Omental fat pad (tissue), 4 donors: ENCODE measurements around the gene C20orf141. TPM values are rescaled to one million over a fixed set of nuclear protein-coding genes. Genes with fewer than 3 reads are reported as not detected.
"Not testable (repeated sequence)": the region's sequence is repeated elsewhere in the genome, so short reads cannot be mapped to it uniquely, and the experiment has no call there.

Source experiments
- ATAC-seq: fragments of 150-250 bp; one replicate; pipeline ENCODE4 v1.9.1; 2016; ENCODE audit warnings: mild to moderate bottlenecking, moderate library complexity; ENCODE audit not compliant: low FRiP score
- DNase-seq: peaks from one replicate; pipeline ENCODE4 v3.0.0-alpha.2; 2019; ENCODE audit warnings: low spot score
- total RNA-seq, 4 donors: library from RNA; depleted of rRNA; stranded (reverse); fragments of >200 nt; gene quantifications; one replicate each; pipeline ENCODE4 v1.1.0, GENCODE V29; 2016
- TF ChIP-seq, protein P1 (sequence below), 3 donors: fragments of 450-650 bp; IDR thresholded peaks; one replicate each; pipeline ENCODE4 v1.5.1; 2016 to 2017; ENCODE audit warnings: antibody characterized with exemption in 3 of 3, mild to moderate bottlenecking in 3 of 3, moderate library complexity in 2 of 3

The C20orf141 gene, protein sequence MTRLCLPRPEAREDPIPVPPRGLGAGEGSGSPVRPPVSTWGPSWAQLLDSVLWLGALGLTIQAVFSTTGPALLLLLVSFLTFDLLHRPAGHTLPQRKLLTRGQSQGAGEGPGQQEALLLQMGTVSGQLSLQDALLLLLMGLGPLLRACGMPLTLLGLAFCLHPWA
- total RNA-seq: 1 to 10 TPM in 2 of 4 donors, not detected in 2; 1.2 to 1.4 TPM

DNA sequence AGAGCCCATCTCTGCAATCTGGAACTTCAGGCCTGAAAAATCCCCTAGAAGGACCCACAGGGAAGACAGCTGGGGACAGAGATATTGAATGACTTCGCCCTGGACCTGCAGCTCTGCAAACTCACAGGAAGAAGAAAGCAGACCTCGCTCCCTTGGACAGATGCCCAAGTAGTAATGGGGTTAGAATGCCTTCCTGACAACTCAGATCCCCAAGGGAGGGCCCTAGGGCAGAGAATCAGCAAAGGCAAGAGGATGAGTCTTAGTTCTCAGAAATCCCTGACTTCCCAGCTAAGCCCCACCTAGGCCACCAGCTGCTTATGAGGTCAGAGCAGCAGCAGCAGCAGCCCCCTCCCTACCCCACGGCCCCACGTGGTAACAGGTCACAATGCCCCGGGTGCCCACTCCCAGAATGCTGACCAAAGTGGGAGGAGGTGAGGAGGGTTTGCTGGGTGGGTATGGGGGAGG is at the start of gene C20orf141:
TSS of gene C20orf141 (plus strand) at position 401 of the 465 bp plus-strand sequence. CDS start 198 bp downstream, outside the sequence.
- DNase-seq (peak; percentile 52), ATAC-seq (peak; percentile 95)
- TF ChIP-seq, protein P1, sequence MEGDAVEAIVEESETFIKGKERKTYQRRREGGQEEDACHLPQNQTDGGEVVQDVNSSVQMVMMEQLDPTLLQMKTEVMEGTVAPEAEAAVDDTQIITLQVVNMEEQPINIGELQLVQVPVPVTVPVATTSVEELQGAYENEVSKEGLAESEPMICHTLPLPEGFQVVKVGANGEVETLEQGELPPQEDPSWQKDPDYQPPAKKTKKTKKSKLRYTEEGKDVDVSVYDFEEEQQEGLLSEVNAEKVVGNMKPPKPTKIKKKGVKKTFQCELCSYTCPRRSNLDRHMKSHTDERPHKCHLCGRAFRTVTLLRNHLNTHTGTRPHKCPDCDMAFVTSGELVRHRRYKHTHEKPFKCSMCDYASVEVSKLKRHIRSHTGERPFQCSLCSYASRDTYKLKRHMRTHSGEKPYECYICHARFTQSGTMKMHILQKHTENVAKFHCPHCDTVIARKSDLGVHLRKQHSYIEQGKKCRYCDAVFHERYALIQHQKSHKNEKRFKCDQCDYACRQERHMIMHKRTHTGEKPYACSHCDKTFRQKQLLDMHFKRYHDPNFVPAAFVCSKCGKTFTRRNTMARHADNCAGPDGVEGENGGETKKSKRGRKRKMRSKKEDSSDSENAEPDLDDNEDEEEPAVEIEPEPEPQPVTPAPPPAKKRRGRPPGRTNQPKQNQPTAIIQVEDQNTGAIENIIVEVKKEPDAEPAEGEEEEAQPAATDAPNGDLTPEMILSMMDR (IDR thresholded peaks at IDR 0.05): no peak

DNA sequence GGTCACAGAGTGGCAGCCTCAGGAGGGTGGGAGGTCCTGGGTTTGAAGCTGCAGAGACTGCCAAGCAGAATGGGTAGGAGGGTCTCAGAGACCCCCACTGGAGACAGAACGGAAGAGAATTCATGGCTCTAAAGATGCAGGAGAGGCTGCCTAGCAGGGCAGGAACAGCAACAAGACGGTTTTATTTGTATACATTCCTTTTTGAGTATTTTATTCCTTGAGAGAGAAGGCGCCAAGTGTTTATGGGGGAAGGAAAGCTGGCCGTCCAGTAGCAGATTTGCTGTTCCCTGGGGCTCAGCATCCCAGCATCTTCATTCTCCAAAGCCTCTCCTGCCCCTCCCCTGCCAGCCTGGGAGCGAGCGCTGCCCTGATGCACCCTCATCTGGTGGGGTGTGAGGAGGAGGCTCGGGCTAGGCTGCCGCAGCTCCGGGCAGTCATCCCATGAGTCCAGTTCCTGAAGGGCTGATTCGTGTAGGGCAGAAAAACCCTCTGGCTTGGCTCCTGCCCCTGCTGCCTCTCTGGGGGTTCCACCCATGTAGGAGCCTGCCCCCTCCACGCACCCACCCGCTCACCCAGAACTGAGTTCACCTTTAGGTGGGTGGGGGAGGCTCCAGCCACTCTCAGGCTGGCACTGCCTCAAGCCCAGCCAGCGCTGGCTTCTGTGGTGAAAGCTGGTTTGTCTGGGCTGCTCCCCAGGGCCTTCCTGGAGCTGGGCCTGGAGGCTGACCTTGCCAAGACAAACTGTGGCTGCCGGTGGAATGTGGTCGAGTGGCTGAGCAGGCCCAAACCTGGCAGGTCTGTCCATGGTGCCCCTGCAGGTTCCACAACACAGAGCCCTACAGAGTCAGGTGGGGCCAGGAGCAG is 46.8 kb upstream of the C20orf141 start:
- ATAC-seq (peak; percentile 83), DNase-seq (no peak)
- TF ChIP-seq, protein P1 (IDR thresholded peaks at IDR 0.05): no peak

DNA sequence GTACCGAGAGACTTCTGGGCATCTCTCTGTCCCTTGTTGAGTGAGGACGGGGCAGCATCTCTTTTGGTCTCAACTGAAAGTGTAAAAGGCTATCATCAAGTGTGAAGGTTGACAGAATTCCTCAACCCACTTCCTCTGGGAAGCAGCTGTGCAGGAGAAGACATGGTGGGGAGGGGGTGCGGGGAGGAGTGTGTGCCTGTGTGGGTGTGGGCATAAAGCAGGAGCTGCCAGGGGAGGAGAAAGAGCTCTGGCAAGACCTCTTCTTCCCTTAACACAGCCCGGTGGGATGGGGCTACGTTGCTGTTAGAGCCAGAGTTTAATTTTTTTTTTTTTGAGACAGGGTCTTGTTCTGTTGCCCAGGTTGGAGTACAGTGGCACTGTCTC is 46.2 kb upstream of the C20orf141 start:
- ATAC-seq: peak; percentile 9
- no peak for DNase-seq
- TF ChIP-seq, protein P1 (IDR thresholded peaks at IDR 0.05): no peak

DNA sequence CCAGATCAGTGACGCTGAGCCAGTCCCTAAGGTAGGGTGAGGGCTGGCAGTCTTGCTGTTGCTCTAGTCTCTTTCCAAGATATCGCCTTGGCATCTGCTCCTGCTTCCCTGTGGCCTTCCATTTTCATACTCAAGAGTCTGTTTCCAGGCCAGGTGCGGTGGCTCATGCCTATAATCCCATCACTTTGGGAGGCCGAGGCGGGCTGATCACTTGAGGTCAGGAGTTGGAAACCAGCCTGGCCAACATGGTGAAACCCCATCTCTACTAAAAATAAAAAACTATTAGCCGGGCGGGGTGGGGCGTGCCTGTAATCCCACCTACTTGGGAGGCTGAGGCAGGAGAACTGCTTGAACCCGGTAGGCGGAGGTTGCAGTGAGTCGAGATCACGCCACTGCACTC is 44.7 kb upstream of the C20orf141 start:
- not testable (repeated sequence) for DNase-seq, ATAC-seq

DNA sequence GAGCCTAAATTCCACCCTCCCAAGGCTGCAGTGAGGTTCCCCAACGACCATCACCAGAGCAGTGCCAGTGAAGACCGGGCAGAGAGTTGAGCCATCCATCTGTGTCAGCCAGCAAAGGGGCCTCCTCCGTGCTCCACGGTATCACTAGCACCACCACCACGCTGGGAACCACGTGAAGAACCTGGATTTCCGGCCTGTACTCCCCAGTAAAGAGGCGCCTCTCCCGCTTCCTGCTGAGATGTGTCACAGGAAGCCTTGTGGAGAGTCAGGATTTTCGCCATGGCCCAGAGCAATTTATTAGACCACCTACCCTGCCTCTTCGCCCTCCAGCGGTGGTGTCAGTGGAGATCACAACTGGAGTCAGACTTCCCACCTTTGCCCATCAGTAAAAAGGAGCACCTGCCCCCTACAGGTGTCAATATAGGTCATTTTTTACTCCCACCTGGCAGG is 43.1 kb upstream of the C20orf141 start:
- ATAC-seq (no peak), DNase-seq (no peak)
- TF ChIP-seq, protein P1 (IDR thresholded peaks at IDR 0.05): no peak

DNA sequence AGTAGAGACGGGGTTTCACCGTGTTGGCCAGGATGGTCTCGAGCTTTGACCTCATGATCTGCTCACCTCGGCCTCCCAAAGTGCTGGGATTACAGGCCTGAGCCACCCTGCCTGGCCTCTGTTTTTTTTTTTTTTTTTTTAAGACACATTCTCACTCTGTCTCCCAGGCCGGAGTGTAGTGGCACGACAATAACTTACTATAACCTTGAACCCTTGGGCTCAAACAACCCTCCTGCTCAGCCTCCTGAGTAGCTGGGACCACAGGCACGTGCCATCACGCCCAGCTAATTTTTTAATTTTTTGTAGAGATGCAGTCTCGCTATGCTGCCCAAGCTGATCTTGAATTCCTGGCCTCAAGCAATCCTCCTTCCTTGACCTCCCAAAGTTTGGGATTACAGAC is 41.0 kb upstream of the C20orf141 start:
- DNase-seq: no peak
- TF ChIP-seq, protein P1 (IDR thresholded peaks at IDR 0.05): no peak
- no peak for ATAC-seq

DNA sequence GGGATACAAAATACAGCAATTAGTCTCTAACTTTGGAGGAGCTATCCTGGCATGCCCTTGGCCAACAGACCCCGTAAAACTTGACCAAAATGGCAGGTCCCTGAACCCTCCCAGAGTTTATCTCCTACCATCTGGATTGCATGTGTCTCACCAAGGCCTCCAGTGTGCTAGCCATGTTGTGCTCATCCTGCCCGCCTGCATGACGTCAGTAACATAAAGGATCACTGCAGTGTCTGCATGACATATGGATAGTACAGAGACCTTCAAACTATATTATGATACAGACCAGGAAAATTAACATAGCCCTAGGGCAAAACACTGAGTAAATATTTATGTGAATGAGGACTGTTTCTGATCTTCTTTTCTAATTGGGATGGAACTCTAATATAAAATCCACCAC is 39.6 kb upstream of the C20orf141 start:
- DNase-seq: no peak
- TF ChIP-seq, protein P1 (IDR thresholded peaks at IDR 0.05): no peak
- ATAC-seq: no peak
